GM12892 (cell line): ENCODE measurements around the gene BRAT1.

Experiments used
- POLR2A ChIP-seq: IDR thresholded peaks from 2 replicates; pipeline ENCODE4 v1.6.1; 2011; ENCODE audit warnings: low read depth, low read length, control low read depth
- POLR2AphosphoS5 ChIP-seq: IDR thresholded peaks from 2 replicates; pipeline ENCODE4 v1.6.1; 2011; ENCODE audit warnings: low read depth, low read length, control low read depth
- TAF1 ChIP-seq: IDR thresholded peaks from 2 replicates; pipeline ENCODE4 v1.6.1; 2011; ENCODE audit warnings: low read depth, mild to moderate bottlenecking, control low read depth, low read length, borderline replicate concordance

- TF ChIP-seq POLR2AphosphoS5 (no peak), POLR2A (no peak), TAF1 (no peak)
These were observed 41.6 kb downstream of the BRAT1 start for GRCh38 chr7:2513702-2514101.
